Colonic mucosa (tissue), 4 donors: ENCODE data around the gene BMPER. TPM values are rescaled to one million over a fixed set of nuclear protein-coding genes. Genes with fewer than 3 reads are reported as not detected.

Source experiments
- DNase-seq: peaks from one replicate; pipeline ENCODE4 v3.0.0-alpha.2; 2020
- H3K27ac ChIP-seq: fragments of 200-600 bp; one replicate; pipeline ENCODE4 v1.8.0; 2021
- H3K27me3 ChIP-seq: fragments of 200-600 bp; one replicate; pipeline ENCODE4 v1.8.0; 2021
- H3K36me3 ChIP-seq: fragments of 200-600 bp; one replicate; pipeline ENCODE4 v1.8.0; 2021
- H3K4me1 ChIP-seq: fragments of 200-600 bp; one replicate; pipeline ENCODE4 v1.8.0; 2021; ENCODE audit warnings: mild to moderate bottlenecking
- H3K4me3 ChIP-seq: fragments of 200-600 bp; one replicate; pipeline ENCODE4 v1.8.0; 2021
- H3K9ac ChIP-seq, 2 donors: one replicate each; pipeline ENCODE4 v1.7.0; 2013; ENCODE audit warnings: control low read depth in 2 of 2, low read depth in 2 of 2, low read length in 2 of 2
- H3K9me3 ChIP-seq: fragments of 200-600 bp; one replicate; pipeline ENCODE4 v1.8.0; 2021
- intact Hi-C: fragments of 100-400 bp; cut with DNase I; formaldehyde crosslinking; loops from one replicate; pipeline ENCODE4 v1.14.1; 2022
- total RNA-seq, 2 donors: library from RNA; stranded (reverse); fragmentation: NEBNext Ultra II Directional in 1 of 2; extraction: Animal tissue kit (Norgen Biotek cat#: 25700) in 1 of 2; gene quantifications; one replicate each; pipeline ENCODE4 v1.2.1, GENCODE V29; 2021
- TF ChIP-seq, protein P1 (sequence below): fragments of 200-600 bp; IDR thresholded peaks from one replicate; pipeline ENCODE4 v1.8.0; 2022; ENCODE audit warnings: antibody characterized with exemption, mild to moderate bottlenecking
- donor health status: healthy.
- donor health status: DM: no; HTN: no; CAD: no.
- donor health status: DM: no; HTN: no; CAD: no.

The BMPER gene
- total RNA-seq, 2 donors from 2014 or later, result 0.85 to 1.3 TPM

DNA sequence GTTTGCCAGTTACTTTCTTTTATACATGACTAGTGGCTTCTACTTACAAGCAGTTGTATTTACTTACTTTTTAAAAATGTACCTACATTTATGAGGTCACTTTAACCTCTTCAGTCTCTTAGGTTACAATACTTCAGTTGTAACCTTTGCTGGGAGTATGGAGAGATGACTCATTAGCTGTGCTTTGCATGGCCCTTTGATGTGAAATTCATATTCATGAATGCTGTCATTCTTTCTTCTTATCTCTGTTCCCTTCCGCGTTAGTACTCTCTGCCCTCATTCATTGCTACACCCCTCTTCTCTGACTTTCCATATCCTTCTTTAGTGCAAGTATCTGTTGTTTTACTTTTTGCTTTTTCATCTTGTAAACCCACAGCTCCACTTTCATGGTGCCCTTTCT lies 164.3 kb downstream of the BMPER start:
- Histone ChIP-seq H3K9me3 (no peaks in the 10 kb centered on the region), H3K9ac (no peak overlapping the region), H3K36me3 (no peaks in the 10 kb centered on the region), H3K27ac (no peak overlapping the region), H3K4me1 (no peaks in the 10 kb centered on the region), H3K27me3 (no peaks in the 10 kb centered on the region), H3K4me3 (no peak overlapping the region)
- intact Hi-C loops, result no loop called here
- DNase-seq, result no peak
- TF ChIP-seq, protein P1, sequence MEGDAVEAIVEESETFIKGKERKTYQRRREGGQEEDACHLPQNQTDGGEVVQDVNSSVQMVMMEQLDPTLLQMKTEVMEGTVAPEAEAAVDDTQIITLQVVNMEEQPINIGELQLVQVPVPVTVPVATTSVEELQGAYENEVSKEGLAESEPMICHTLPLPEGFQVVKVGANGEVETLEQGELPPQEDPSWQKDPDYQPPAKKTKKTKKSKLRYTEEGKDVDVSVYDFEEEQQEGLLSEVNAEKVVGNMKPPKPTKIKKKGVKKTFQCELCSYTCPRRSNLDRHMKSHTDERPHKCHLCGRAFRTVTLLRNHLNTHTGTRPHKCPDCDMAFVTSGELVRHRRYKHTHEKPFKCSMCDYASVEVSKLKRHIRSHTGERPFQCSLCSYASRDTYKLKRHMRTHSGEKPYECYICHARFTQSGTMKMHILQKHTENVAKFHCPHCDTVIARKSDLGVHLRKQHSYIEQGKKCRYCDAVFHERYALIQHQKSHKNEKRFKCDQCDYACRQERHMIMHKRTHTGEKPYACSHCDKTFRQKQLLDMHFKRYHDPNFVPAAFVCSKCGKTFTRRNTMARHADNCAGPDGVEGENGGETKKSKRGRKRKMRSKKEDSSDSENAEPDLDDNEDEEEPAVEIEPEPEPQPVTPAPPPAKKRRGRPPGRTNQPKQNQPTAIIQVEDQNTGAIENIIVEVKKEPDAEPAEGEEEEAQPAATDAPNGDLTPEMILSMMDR, result no peak

DNA sequence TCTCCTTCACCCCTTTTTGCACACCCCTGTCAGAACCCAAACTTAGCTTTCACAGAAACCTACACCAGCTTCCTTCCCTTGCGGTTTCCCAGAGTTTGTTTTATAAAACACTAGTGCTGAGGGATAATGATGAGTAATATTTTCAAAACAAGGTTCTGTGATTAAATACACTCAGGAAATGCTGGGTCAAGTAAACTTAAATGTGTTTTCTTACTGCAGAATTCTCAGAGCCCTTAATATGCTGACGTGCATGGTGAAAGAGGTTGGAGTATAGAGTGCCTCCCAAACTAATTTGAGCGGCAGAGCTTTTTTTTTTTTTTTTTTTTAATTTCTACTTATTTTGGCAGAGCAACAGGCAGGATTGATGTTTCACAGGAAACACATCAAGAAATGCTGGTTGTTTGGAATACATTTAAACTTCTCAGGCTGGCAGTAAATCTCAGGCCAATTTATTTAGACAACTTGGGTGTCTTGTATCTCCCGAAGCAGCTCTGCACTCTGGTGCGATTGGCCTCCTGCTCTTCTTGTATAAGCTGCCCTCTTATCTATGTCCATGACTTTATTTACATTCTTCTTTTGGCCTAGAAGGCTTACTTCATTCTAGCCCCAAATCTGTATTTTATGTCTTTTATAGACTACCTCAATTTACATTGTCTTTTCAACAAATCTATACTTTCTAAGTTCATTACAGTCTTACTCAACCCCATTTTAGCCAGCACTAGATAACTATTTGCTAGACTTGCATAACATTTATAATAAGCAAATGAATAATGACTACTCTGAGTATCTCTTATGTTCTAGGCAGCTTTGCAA lies 165.4 kb downstream of the BMPER start:
- Histone ChIP-seq H3K9ac (no peak overlapping the region), H3K9me3 (no peaks in the 10 kb centered on the region), H3K36me3 (no peaks in the 10 kb centered on the region), H3K27me3 (no peaks in the 10 kb centered on the region), H3K4me1 (no peaks in the 10 kb centered on the region), H3K4me3 (no peak overlapping the region), H3K27ac (no peak overlapping the region)
- no peak for DNase-seq
- TF ChIP-seq, protein P1, result no peak
- intact Hi-C loops, result no loop called here

DNA sequence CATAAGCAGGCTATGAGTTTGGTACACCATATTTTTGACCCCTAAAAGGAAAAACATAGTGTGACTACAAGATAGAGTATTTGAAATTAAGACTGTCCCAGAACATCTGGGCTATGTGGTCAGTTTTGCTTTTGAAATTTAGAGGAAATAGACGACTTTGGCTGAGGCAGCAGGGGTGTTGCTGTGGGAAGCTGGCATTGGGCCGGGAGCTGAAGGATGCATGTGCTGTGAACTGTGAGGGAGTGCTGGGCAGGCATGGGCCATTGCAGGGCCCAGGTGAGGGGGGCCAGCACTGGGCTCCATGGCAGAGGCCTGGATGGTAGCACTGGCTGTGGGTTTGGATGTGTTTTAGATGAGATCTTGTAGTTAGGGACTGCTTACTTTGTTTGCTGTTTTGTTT lies 168.3 kb downstream of the BMPER start:
- intact Hi-C loops, result no loop called here
- no peaks in the 10 kb centered on the region for H3K36me3 ChIP-seq
- H3K4me3 ChIP-seq, result no peak overlapping the region
- no peak for DNase-seq
- no peak overlapping the region for H3K27ac ChIP-seq
- no peaks in the 10 kb centered on the region for H3K27me3 ChIP-seq
- TF ChIP-seq, protein P1, result no peak
- no peaks in the 10 kb centered on the region for H3K4me1 ChIP-seq
- no peak overlapping the region for H3K9ac ChIP-seq
- H3K9me3 ChIP-seq, result no peaks in the 10 kb centered on the region

DNA sequence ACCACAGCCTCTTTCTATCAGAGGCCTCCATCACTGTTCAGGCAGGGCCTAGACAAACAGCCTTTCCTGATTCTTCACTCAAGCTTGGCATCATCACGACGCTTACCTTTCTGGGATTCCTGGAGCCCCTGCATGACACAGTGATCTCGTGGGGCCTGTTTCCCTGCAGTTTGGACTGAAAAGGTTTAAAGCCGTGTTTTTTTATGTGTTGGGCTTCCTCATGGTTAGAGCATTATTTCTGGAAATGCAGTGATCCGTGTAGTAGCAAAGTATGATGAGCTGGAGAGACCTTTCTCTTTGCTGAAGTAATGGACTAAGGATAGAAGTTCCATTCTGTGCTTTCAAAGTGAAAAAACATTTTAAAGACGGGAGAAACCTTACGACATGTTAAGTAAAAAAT lies 169.1 kb downstream of the BMPER start:
- TF ChIP-seq, protein P1, result no peak
- no peak for DNase-seq
- Histone ChIP-seq H3K27me3 (no peaks in the 10 kb centered on the region), H3K27ac (no peak overlapping the region), H3K9me3 (no peaks in the 10 kb centered on the region), H3K4me3 (no peak overlapping the region), H3K4me1 (no peaks in the 10 kb centered on the region), H3K9ac (no peak overlapping the region), H3K36me3 (no peaks in the 10 kb centered on the region)
- intact Hi-C loops, result no loop called here

DNA sequence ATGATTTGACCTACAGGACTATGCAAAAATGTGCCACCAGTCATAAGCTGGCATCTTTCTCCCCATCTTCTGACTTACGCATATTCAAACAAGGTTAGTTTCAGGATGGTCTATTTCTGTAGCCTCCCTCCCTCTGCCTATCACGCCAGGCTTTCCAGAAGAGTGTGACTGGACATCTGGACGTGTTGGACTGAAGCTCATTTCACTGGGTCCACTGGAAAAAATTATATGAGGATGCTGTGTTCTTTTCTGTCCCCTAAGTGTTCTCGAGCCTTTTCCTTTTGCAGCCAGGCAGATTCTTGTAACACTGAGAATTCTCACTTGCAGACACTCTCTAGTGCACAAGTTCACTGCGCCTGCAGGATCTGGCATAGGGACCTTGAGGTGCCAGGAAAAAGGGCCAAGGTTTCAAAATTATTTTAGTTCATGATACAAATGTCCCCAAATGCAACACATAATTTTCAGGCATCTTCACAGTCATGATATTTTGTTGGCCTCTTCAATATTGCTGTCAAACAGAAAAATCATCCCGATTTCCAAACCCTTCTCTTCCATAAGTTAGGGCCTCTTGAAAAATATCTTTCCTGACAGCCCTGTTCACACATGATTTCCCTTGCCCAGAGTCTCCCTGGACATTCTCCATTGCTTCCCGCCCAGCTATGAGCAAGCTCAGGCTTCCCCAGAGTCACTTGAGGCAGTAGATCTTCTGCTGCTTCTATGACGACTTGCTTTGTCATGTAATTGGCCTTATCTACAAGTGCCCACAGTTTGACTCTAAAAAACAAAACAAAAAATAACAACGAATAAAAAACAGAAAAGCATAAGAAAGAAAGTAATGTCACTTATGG lies 170.4 kb downstream of the BMPER start:
- TF ChIP-seq, protein P1, result no peak
- Histone ChIP-seq H3K4me1 (no peaks in the 10 kb centered on the region), H3K27ac (no peak overlapping the region), H3K27me3 (no peaks in the 10 kb centered on the region), H3K9me3 (no peaks in the 10 kb centered on the region), H3K36me3 (no peaks in the 10 kb centered on the region), H3K9ac (no peak overlapping the region), H3K4me3 (no peak overlapping the region)
- DNase-seq, result no peak
- intact Hi-C loops, result no loop called here
